ENCODE data around the gene SRP14.

Gene SRP14

DNA sequence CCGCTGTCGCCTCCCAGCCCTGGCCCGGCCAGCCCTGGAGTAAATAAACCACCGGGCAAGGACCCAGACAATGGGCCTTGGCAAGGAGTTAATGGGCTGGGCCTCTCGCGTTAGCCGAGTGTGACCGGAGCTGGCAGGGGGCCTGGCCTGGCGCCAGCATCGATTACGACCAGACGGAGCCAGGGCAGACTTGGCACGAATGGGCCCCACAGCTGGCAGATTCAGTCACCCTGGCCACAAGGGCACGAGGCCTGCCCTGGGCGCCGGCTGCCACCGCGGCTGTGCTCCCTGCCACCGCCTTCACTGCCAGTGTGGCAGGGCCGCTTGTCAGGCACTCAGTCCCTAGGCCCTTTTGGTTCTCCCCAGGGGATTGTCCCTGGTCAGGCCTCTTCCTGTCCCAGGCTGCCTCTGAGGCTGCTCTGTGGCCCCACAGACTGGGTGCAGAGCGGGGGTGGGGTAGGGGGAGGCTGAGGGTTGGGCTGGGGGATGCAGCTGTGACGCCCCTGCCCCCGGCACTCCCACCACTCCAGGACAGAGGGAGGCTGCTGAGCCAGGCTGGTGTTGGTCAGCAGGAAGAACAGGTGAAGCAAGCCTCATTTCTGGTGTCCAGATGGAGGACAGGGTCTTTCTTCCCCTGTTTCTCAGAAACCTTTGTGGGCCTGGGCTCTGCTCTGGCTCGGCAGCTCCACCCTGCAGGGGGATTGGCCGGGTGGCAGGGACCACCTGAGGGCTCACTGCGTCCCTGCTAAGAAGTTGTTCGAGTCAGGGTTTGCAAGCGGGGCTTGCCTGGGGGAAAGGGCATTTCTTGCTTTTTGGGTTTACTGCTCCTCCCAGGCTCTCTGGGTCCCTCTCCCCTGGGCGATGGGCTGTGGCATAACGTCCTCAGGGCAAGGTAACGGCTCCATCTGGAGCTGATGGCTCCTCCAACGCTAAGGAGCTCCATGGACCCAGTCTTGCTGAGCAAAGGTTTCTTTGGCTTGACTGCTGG lies 30.5 kb upstream of the SRP14 start:
- H3K27me3 ChIP-seq = no peaks in the 10 kb centered on the region
- TF ChIP-seq, protein P1, sequence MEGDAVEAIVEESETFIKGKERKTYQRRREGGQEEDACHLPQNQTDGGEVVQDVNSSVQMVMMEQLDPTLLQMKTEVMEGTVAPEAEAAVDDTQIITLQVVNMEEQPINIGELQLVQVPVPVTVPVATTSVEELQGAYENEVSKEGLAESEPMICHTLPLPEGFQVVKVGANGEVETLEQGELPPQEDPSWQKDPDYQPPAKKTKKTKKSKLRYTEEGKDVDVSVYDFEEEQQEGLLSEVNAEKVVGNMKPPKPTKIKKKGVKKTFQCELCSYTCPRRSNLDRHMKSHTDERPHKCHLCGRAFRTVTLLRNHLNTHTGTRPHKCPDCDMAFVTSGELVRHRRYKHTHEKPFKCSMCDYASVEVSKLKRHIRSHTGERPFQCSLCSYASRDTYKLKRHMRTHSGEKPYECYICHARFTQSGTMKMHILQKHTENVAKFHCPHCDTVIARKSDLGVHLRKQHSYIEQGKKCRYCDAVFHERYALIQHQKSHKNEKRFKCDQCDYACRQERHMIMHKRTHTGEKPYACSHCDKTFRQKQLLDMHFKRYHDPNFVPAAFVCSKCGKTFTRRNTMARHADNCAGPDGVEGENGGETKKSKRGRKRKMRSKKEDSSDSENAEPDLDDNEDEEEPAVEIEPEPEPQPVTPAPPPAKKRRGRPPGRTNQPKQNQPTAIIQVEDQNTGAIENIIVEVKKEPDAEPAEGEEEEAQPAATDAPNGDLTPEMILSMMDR (IDR thresholded peaks at IDR 0.05) = peak in 1 of 2 experiments; percentile 27
- peak; percentile 92 to 99 for DNase-seq
- no peaks in the 10 kb centered on the region for H3K36me3 ChIP-seq
- no peaks in the 10 kb centered on the region for H3K9me3 ChIP-seq
- peaks cover 0 to 25% (median 14%) of the 10 kb centered on the region in 4 donors for H3K4me1 ChIP-seq
- no peak overlapping the region for H3K4me3 ChIP-seq
- H3K27ac ChIP-seq = peak overlapping the region; percentile 52 to 72
- intact Hi-C loops (cut with DNase I; ENCODE audit: low total_unique reads) = loop anchor here (2.0 to 10.0 kb wide), 2 partner anchors 35 to 355 kb away; no protein-coding TSS in a partner anchor

DNA sequence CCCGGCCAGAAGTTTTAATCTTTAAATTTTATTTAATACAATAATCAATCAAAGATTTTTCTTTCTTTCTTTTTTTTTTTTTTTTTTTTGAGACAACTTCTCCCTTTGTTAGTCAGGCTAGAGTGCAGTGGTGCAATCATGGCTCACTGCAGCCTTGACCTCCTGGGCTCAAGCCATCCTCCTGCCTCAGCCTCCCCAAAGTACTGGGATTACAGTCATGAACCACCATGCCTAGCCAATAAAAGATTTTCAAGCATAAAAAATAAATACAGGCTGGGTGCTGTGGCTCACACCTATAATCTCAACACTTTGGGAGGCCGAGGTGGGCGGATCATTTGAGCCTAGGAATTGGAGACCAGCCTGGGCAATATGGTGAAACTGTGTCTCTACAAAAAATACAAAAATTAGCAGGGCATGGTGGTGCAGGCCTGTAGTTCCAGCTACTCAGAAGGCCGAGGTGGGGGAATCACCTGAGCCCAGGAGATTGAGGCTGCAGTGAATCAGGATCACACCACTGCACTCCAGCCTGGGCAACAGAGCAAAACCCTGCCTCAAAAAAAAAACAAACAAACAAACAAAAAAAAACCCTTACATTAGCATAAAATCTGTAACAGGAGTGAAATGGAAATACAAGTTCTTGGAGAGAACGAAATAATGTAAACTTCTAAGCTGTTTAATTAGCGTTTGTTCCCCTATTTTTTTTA lies 29.1 kb upstream of the SRP14 start:
- TF ChIP-seq, protein P1 (IDR thresholded peaks at IDR 0.05) = no peak
- H3K27ac ChIP-seq = no peak overlapping the region
- intact Hi-C loops (cut with DNase I; ENCODE audit: low total_unique reads) = loop anchor here (2.0 to 10.0 kb wide), 2 partner anchors 37 to 357 kb away; no protein-coding TSS in a partner anchor
- no peaks in the 10 kb centered on the region for H3K27me3 ChIP-seq
- DNase-seq = no peak
- H3K4me3 ChIP-seq = no peak overlapping the region
- peaks cover 0 to 31% (median 19%) of the 10 kb centered on the region in 4 donors for H3K4me1 ChIP-seq
- H3K9me3 ChIP-seq = no peaks in the 10 kb centered on the region
- H3K36me3 ChIP-seq = no peaks in the 10 kb centered on the region

DNA sequence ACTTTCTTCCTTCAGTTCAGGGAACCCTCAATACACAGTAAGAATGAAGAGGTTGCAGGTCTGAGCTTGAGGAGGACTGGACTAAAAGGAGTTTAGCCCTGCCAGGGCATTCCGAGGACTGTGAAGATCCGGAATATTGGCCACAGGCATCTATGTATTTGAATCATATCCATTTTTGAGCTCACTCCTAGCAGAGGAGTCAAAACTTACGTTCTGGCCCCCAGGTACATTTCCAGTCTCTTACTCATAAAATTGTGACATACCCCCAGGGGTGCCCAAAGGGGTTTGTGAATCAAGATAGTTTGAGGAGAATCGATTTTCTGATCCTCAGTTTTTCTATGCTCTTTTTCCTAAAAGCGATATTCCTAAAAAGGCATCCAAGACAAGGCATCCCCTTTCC lies 27.6 kb upstream of the SRP14 start:
- no peaks in the 10 kb centered on the region for H3K27me3 ChIP-seq
- H3K27ac ChIP-seq = no peak overlapping the region
- TF ChIP-seq, protein P1 (IDR thresholded peaks at IDR 0.05) = no peak
- H3K9me3 ChIP-seq = no peaks in the 10 kb centered on the region
- no peak for DNase-seq
- no peak overlapping the region for H3K4me3 ChIP-seq
- H3K4me1 ChIP-seq = peaks cover 0 to 31% (median 19%) of the 10 kb centered on the region in 4 donors
- H3K36me3 ChIP-seq = no peaks in the 10 kb centered on the region
- intact Hi-C loops (cut with DNase I; ENCODE audit: low total_unique reads) = loop anchor here (10.0 kb wide), 1 partner anchor 358 kb away; no protein-coding TSS in a partner anchor

- Histone ChIP-seq H3K4me1 (peaks cover 0 to 29% (median 18%) of the 10 kb centered on the region in 4 donors), H3K27ac (no peak overlapping the region), H3K9me3 (no peaks in the 10 kb centered on the region), H3K36me3 (no peaks in the 10 kb centered on the region), H3K27me3 (no peaks in the 10 kb centered on the region), H3K4me3 (no peak overlapping the region)
- intact Hi-C loops (cut with DNase I; ENCODE audit: low total_unique reads) = loop anchor here (10.0 kb wide), 1 partner anchor 360 kb away; no protein-coding TSS in a partner anchor
- TF ChIP-seq, protein P1 (IDR thresholded peaks at IDR 0.05) = no peak
- DNase-seq = peak in 1 of 2 donors; percentile 29
Observed at GRCh38 chr15:40065166-40065565, 26.2 kb upstream of the SRP14 start.

GRCh38 chr15:40064231-40064894 lies 25.4 kb upstream of the SRP14 start:
- no peak overlapping the region for H3K4me3 ChIP-seq
- intact Hi-C loops (cut with DNase I; ENCODE audit: low total_unique reads) = loop anchor here (10.0 kb wide), 1 partner anchor 360 kb away; no protein-coding TSS in a partner anchor
- TF ChIP-seq, protein P1 (IDR thresholded peaks at IDR 0.05) = no peak
- no peak overlapping the region for H3K27ac ChIP-seq
- H3K27me3 ChIP-seq = no peaks in the 10 kb centered on the region
- no peaks in the 10 kb centered on the region for H3K36me3 ChIP-seq
- no peaks in the 10 kb centered on the region for H3K9me3 ChIP-seq
- DNase-seq = peak in 1 of 2 donors; percentile 55
- peaks cover 0 to 21% (median 11%) of the 10 kb centered on the region in 4 donors for H3K4me1 ChIP-seq
